Measurements from ENCODE around the gene HENMT1.

HENMT1 gene

GRCh38 chr1:108628665-108629064 lies 32.2 kb downstream of the HENMT1 start:
- Histone ChIP-seq H3K4me2 (ENCODE audit: low read depth, low read length, poor library complexity, severe bottlenecking) (no peak overlapping the region), H3F3A (ENCODE audit: insufficient read depth) (no peaks in the 10 kb centered on the region), H3K9me2 (replicated peaks; ENCODE audit: insufficient read depth, low read length) (no peaks in the 10 kb centered on the region), H3K36me3 (ENCODE audit: low read length) (no peaks in the 10 kb centered on the region), H3K9ac (ENCODE audit: low read length) (no peak overlapping the region), H3K27ac (ENCODE audit: low read depth, low read length) (no peak overlapping the region), H2AFZ (ENCODE audit: low read depth, low read length, severe bottlenecking) (no peak overlapping the region), H4K20me1 (ENCODE audit: low read depth, low read length) (no peaks in the 10 kb centered on the region), H3K4me3 (ENCODE audit: insufficient read depth, low read length, poor library complexity, severe bottlenecking) (no peak overlapping the region), H3K79me2 (ENCODE audit: insufficient read depth, low read length) (no peaks in the 10 kb centered on the region), H3K27me3 (ENCODE audit: low read length) (no peaks in the 10 kb centered on the region), H3K9me3 (ENCODE audit: insufficient read depth, low read length) (no peaks in the 10 kb centered on the region)
- TF ChIP-seq CTCF (IDR thresholded peaks at IDR 0.05; ENCODE audit: insufficient read depth, low read length, poor library complexity, severe bottlenecking) (no peak), EZH2phosphoT487 (conservative IDR thresholded peaks at IDR 0.05; ENCODE audit: low read length) (no peak)

- Histone ChIP-seq H2AFZ (ENCODE audit: low read depth, low read length, severe bottlenecking) (no peak overlapping the region), H4K20me1 (ENCODE audit: low read depth, low read length) (no peaks in the 10 kb centered on the region), H3K36me3 (ENCODE audit: low read length) (no peaks in the 10 kb centered on the region), H3F3A (ENCODE audit: insufficient read depth) (no peaks in the 10 kb centered on the region), H3K4me2 (ENCODE audit: low read depth, low read length, poor library complexity, severe bottlenecking) (no peak overlapping the region), H3K79me2 (ENCODE audit: insufficient read depth, low read length) (no peaks in the 10 kb centered on the region), H3K9me3 (ENCODE audit: insufficient read depth, low read length) (no peaks in the 10 kb centered on the region), H3K27me3 (ENCODE audit: low read length) (no peaks in the 10 kb centered on the region), H3K27ac (ENCODE audit: low read depth, low read length) (no peak overlapping the region), H3K9ac (ENCODE audit: low read length) (no peak overlapping the region), H3K9me2 (replicated peaks; ENCODE audit: insufficient read depth, low read length) (no peaks in the 10 kb centered on the region), H3K4me3 (ENCODE audit: insufficient read depth, low read length, poor library complexity, severe bottlenecking) (no peak overlapping the region)
- TF ChIP-seq EZH2phosphoT487 (conservative IDR thresholded peaks at IDR 0.05; ENCODE audit: low read length): no peak
- no peak for TF ChIP-seq CTCF (IDR thresholded peaks at IDR 0.05; ENCODE audit: insufficient read depth, low read length, poor library complexity, severe bottlenecking)
These were observed 32.9 kb downstream of the HENMT1 start for GRCh38 chr1:108627951-108628350.

- Histone ChIP-seq H3K27me3 (ENCODE audit: low read length) (no peaks in the 10 kb centered on the region), H2AFZ (ENCODE audit: low read depth, low read length, severe bottlenecking) (no peak overlapping the region), H3K9ac (ENCODE audit: low read length) (no peak overlapping the region), H3K79me2 (ENCODE audit: insufficient read depth, low read length) (no peaks in the 10 kb centered on the region), H3K4me2 (ENCODE audit: low read depth, low read length, poor library complexity, severe bottlenecking) (no peak overlapping the region), H3K36me3 (ENCODE audit: low read length) (no peaks in the 10 kb centered on the region), H3F3A (ENCODE audit: insufficient read depth) (no peaks in the 10 kb centered on the region), H4K20me1 (ENCODE audit: low read depth, low read length) (no peaks in the 10 kb centered on the region), H3K4me3 (ENCODE audit: insufficient read depth, low read length, poor library complexity, severe bottlenecking) (no peak overlapping the region), H3K9me2 (replicated peaks; ENCODE audit: insufficient read depth, low read length) (no peaks in the 10 kb centered on the region), H3K9me3 (ENCODE audit: insufficient read depth, low read length) (no peaks in the 10 kb centered on the region), H3K27ac (ENCODE audit: low read depth, low read length) (no peak overlapping the region)
- no peak for TF ChIP-seq EZH2phosphoT487 (conservative IDR thresholded peaks at IDR 0.05; ENCODE audit: low read length)
These were observed 33.6 kb downstream of the HENMT1 start for GRCh38 chr1:108627256-108627655.

- Histone ChIP-seq H3K36me3 (ENCODE audit: low read length) (no peaks in the 10 kb centered on the region), H3K27me3 (ENCODE audit: low read length) (no peaks in the 10 kb centered on the region)
- TF ChIP-seq CTCF (IDR thresholded peaks at IDR 0.05; ENCODE audit: insufficient read depth, low read length, poor library complexity, severe bottlenecking) (no peak), EZH2phosphoT487 (conservative IDR thresholded peaks at IDR 0.05; ENCODE audit: low read length) (no peak)
These were observed 36.8 kb downstream of the HENMT1 start for GRCh38 chr1:108624069-108624468.

More at GRCh38 chr1:108624069-108624468, 36.8 kb downstream of the HENMT1 start:
- no peaks in the 10 kb centered on the region for H3K9me3 ChIP-seq (ENCODE audit: insufficient read depth, low read length)
- H3K27ac ChIP-seq (ENCODE audit: low read depth, low read length): no peak overlapping the region
- no peak overlapping the region for H3K4me3 ChIP-seq (ENCODE audit: insufficient read depth, low read length, poor library complexity, severe bottlenecking)
- H3K79me2 ChIP-seq (ENCODE audit: insufficient read depth, low read length): no peaks in the 10 kb centered on the region
- H4K20me1 ChIP-seq (ENCODE audit: low read depth, low read length): no peaks in the 10 kb centered on the region
- no peak overlapping the region for H2AFZ ChIP-seq (ENCODE audit: low read depth, low read length, severe bottlenecking)
- no peaks in the 10 kb centered on the region for H3F3A ChIP-seq (ENCODE audit: insufficient read depth)
- no peak overlapping the region for H3K4me2 ChIP-seq (ENCODE audit: low read depth, low read length, poor library complexity, severe bottlenecking)
- no peak overlapping the region for H3K9ac ChIP-seq (ENCODE audit: low read length)
- H3K9me2 ChIP-seq (replicated peaks; ENCODE audit: insufficient read depth, low read length): no peaks in the 10 kb centered on the region
